NCI-H1092 (cell line): ENCODE results near the gene FUT8.
"Not testable (repeated sequence)": the region's sequence is repeated elsewhere in the genome, so short reads cannot be mapped to it uniquely, and the experiment has no call there.

Experiments used
- DNase-seq: peaks from one replicate; lab custom pipeline; 2025; lab: John Stamatoyannopoulos, UW

The FUT8 gene

GRCh38 chr14:65419593-65420252 is 7.2 kb downstream of the FUT8 start:
- no peak for DNase-seq

- DNase-seq, result no peak
Observed at GRCh38 chr14:65421201-65421981, 8.9 kb downstream of the FUT8 start.

GRCh38 chr14:65422088-65422834 is 9.7 kb downstream of the FUT8 start:
- DNase-seq, result no peak

GRCh38 chr14:65423982-65424381 is 11.5 kb downstream of the FUT8 start:
- DNase-seq, result no peak

GRCh38 chr14:65424531-65424930 is 12.0 kb downstream of the FUT8 start:
- DNase-seq, result no peak

- DNase-seq, result no peak
Observed at GRCh38 chr14:65425885-65426284, 13.4 kb downstream of the FUT8 start.

GRCh38 chr14:65426902-65427301 is 14.4 kb downstream of the FUT8 start:
- DNase-seq, result not testable (repeated sequence)

GRCh38 chr14:65428691-65429090 is 16.2 kb downstream of the FUT8 start:
- DNase-seq, result no peak

GRCh38 chr14:65429757-65430156 is 17.2 kb downstream of the FUT8 start:
- DNase-seq, result no peak

GRCh38 chr14:65431245-65431644 is 18.7 kb downstream of the FUT8 start:
- no peak for DNase-seq

GRCh38 chr14:65431951-65432350 is 19.4 kb downstream of the FUT8 start:
- no peak for DNase-seq

GRCh38 chr14:65432361-65432948 is 19.9 kb downstream of the FUT8 start:
- DNase-seq, result no peak

- DNase-seq, result no peak
Observed at GRCh38 chr14:65433157-65433556, 20.6 kb downstream of the FUT8 start.

GRCh38 chr14:65433646-65434045 is 21.1 kb downstream of the FUT8 start:
- no peak for DNase-seq

- no peak for DNase-seq
Observed at GRCh38 chr14:65434216-65434850, 21.8 kb downstream of the FUT8 start.

- DNase-seq, result no peak
Observed at GRCh38 chr14:65438266-65438933, 25.9 kb downstream of the FUT8 start.

- no peak for DNase-seq
Observed at GRCh38 chr14:65439117-65439516, 26.6 kb downstream of the FUT8 start.

- DNase-seq, result no peak
Observed at GRCh38 chr14:65440230-65440629, 27.7 kb downstream of the FUT8 start.

GRCh38 chr14:65444230-65444629 is 31.7 kb downstream of the FUT8 start:
- no peak for DNase-seq

GRCh38 chr14:65446159-65446558 is 33.6 kb downstream of the FUT8 start:
- no peak for DNase-seq

GRCh38 chr14:65449647-65450046 is 37.1 kb downstream of the FUT8 start:
- no peak for DNase-seq
